HG03066 (cell line): ENCODE measurements around the gene TMC4.
"Not testable (repeated sequence)": the region's sequence is repeated elsewhere in the genome, so short reads cannot be mapped to it uniquely, and the experiment has no call there.

Experiments used
- ATAC-seq: cut with Tn5 transposase; IDR thresholded peaks from one replicate; pipeline ENCODE4 v1.9.1; 2021; ENCODE audit warnings: low read depth; ENCODE audit not compliant: unreplicated experiment

Gene TMC4

GRCh38 chr19:54206030-54206830 is 33.3 kb upstream of the TMC4 start:
- ATAC-seq: no peak

GRCh38 chr19:54204767-54205468 is 32.0 kb upstream of the TMC4 start:
- ATAC-seq: no peak

GRCh38 chr19:54203151-54203611 is 30.2 kb upstream of the TMC4 start:
- no peak for ATAC-seq

GRCh38 chr19:54201980-54202379 is 29.0 kb upstream of the TMC4 start:
- no peak for ATAC-seq

- no peak for ATAC-seq
Observed at GRCh38 chr19:54201172-54201701, 28.3 kb upstream of the TMC4 start.

DNA sequence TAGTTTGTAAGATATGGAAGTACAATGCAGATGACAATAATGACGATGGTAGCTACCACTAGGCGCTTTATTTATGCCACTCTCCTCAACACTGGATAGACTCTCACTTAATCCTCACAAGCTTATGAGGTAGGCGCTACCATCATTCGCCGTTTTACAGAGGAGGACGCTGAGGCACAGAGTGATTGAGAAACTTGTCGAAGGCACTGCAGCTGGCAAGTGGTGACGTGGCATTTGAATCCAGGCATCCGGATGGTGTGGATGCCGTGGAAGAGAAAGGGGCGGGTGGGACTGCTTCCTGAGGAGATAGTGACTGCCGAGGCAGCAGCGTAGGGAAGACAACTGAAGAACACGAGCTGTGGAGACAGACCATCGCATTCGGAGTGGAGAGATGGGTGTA is 26.4 kb upstream of the TMC4 start:
- ATAC-seq: no peak

- ATAC-seq: no peak
Observed at GRCh38 chr19:54197121-54197520, 24.2 kb upstream of the TMC4 start.

DNA sequence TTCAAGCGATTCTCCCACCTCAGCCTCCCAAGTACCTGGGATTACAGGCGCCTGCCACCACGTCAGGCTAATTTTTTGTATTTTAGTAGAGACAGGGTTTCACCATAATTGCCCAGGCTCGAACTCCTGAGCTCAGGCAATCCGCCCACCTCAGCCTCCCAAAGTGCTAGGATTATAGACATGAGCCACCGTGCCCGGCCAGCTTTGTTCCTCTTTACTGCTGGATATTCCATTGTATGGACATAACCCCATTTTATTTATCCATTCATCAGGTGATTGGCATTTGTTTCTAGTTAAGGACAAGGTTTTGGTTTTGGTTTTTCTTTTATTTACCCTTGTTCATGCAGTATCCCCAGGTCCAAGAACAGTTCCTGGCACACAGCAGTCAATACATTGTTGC is 23.6 kb upstream of the TMC4 start:
- ATAC-seq: no peak

DNA sequence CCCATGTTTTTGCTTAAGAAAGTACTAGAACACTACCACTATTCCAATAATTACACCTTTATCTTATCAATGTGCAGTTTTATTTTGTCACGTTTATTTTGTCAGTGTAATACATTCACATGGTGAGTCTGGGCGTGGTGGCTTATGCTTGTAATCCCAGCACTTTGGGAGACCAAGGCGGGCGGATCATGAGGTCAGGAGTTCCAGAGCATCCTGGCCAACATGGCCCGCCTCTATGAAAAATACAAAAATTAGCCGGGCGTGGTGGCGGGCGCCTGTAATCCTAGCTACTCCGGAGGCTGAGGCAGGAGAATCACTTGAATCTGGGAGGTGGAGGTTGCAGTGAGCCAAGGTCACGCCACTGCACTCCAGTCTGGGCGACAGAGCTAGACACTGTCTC is 21.5 kb upstream of the TMC4 start:
- not testable (repeated sequence) for ATAC-seq

DNA sequence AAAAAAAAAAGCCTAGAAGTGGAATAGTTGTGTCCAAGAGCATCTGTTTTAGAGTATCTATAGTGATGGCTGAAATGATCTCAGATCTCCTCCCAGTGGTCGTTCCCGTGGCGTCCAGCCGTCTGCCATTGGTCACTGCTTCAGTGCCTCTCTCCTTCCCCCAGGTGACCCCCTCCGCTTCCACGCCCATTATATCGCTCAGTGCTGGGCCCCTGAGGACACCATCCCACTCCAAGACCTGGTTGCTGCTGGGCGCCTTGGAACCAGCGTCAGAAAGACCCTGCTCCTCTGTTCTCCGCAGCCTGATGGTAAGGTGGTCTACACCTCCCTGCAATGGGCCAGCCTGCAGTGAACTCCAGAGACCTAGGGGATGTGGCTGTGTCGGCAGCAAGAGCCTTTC is 20.1 kb upstream of the TMC4 start:
- no peak for ATAC-seq

DNA sequence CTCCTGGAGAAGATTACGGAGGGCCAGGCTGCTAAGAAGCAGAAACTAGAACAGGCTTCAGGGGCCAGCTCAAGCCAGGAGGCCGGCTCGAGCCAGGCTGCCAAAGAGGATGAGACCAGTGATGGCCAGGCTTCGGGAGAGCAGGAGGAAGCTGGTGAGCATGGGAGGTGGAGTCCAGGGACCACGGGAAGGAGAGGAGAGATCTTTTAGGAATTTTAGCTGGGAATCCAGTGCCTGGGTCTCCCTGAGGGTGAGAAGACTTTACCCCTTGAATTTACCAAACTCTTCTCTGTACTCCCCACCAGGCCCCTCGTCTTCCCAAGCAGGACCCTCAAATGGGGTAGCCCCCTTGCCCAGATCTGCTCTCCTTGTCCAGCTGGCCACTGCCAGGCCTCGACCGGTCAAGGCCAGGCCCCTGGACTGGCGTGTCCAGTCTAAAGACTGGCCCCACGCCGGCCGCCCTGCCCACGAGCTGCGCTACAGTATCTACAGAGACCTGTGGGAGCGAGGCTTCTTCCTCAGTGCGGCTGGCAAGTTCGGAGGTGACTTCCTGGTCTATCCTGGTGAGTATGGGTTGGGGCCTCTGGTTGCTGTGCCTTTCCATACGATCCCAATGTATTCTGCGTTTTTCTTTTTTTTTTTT is 19.0 kb upstream of the TMC4 start:
- no peak for ATAC-seq

DNA sequence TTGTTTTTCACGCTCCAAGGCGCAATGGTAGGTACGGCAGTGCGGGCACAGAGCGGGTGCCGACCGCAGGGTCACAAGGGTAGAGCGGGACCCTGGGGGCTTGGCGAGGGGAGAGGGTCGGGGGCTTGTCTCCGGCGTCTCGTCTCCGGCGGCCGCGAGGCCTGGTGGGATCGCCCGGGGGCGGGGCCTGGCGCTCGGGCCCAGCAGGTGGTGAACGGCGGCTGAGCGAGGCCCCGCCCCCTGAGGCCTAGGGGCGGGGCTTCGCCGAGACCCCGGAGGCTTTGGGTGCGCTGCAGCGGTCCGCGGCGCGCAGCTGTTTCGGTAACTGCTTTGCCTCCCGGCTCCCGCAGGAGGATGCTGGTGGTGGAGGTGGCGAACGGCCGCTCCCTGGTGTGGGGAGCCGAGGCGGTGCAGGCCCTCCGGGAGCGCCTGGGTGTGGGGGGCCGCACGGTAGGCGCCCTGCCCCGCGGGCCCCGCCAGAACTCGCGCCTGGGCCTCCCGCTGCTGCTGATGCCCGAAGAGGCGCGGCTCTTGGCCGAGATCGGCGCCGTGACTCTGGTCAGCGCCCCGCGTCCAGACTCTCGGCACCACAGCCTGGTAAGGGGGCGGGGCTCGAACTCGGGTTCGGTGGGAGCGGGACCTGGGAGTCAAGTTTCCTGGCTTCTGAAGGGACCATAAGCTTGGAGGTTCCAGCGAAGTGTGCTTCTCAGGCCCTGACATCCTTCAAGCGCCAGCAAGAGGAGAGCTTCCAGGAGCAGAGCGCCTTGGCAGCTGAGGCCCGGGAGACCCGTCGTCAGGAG is 18.3 kb upstream of the TMC4 start, which contains the start of gene TSEN34:
Gene TSEN34, plus strand, starts transcription at position 298 of the 800 bp plus-strand sequence. Its CDS starts 57 bp downstream, at position 355.
- ATAC-seq: peak; percentile 21

- ATAC-seq: peak; percentile 46
Observed at GRCh38 chr19:54190503-54191010, 17.6 kb upstream of the TMC4 start.

GRCh38 chr19:54189735-54190502 is 17.0 kb upstream of the TMC4 start:
- ATAC-seq: peak; percentile 42

DNA sequence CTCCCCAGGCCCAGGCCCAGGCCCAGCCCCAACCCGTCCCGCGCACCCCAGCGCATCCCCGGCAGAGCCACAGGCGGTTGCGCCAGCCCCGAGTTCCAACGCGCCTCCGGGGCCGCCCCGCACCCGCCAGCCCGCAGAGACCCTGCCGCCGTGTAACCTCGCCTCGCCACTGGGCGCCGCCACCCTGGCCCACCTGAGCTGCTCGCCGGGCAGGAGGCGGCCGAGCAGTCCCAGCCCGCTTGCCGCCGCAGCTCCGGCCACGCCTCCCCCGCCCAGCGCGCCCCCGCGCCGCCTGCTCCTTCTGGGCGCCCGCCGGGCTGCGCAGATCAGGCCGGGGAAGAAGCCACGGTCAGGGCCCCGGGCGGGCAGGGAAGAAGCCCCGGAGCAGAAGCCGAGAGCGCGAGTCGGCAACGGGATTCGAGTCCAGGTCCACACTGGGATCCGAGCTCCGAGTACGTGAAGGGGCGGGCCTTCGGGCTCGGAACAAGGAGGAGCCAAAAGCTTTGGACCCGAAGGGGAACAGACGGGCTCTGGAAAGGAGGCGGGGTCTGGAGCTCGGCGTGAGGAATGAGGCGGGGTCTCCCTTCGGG is 16.3 kb upstream of the TMC4 start, which contains the start of gene MBOAT7:
Gene MBOAT7, minus strand, starts transcription at position 436 of the 590 bp plus-strand sequence. CDS start 1,072 bp downstream, outside the sequence.
- peak; percentile 15 for ATAC-seq

DNA sequence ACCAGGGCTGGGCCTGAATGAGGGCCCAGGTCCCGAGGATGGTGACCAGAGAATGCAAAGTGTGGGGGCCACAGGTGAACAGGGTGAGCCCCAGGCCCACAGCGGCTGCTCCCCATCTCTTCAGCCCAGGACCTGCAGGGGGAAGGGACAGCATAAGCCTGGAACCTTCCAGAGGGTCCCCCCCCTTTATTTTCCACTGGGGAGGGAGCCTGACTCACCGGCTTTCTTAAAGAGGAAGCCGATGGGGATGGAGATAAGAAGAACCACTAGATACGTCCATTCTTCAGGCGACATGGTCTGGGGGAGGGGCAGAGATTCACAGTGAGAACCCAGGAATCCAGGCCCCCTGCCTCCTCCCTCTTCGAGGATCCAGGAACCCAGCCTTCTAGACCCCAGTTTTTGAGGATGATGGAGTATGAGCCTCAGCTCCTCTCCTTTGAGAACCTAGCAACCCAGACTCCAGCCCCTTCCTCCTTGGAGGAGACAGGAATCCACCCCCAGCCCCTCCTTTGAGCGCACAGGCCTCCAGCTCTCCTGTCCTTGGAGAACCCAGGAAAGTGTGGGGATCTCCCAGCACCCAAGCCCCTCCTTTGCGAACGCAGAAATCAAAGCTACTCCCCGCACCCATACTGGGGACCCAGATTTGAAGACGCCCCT is 15.4 kb upstream of the TMC4 start:
- ATAC-seq: no peak

- no peak for ATAC-seq
Observed at GRCh38 chr19:54186934-54187381, 14.0 kb upstream of the TMC4 start.

- ATAC-seq: no peak
Observed at GRCh38 chr19:54186351-54186750, 13.4 kb upstream of the TMC4 start.
